ENCODE results near the gene CDH6.
"Not testable (repeated sequence)": the region's sequence is repeated elsewhere in the genome, so short reads cannot be mapped to it uniquely, and the experiment has no call there.

DNA sequence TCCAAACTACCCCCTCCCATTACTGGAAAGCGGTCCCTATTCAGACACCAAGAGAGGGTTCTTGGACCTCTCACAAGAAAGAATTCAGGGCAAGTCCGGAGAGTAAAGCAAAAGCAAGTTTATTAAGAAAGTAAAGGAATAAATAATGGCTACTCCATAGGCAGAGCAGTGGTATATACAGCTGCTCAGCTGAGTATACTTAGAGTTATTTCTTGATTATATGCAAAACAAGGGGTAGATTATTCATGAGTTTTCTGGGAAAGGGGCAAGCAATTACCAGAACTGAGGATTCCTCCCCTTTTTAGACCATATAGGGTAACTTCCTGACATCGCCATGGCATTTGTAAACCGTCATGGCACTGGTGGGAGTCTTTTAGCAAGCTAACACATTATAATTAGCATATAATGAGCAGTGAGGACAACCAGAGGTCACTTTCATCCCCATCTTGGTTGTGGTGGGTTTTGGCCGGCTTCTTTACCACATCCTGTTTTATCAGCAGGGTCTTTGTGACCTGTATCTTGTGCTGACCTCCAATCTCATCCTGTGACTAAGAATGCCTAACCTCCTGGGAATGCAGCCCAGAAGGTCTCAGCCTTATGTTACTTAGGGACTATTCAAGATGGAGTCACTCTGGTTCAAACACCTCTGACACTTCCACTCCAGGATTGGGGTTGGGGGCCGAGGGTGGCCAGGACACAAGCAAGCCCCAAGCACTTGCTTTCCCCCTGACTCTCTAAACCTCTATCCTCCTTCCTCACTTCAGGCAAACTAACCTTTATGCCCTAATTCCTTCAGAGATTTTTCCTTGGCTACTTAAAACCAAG is 168.4 kb downstream of the CDH6 start:
- TF ChIP-seq, protein P1, sequence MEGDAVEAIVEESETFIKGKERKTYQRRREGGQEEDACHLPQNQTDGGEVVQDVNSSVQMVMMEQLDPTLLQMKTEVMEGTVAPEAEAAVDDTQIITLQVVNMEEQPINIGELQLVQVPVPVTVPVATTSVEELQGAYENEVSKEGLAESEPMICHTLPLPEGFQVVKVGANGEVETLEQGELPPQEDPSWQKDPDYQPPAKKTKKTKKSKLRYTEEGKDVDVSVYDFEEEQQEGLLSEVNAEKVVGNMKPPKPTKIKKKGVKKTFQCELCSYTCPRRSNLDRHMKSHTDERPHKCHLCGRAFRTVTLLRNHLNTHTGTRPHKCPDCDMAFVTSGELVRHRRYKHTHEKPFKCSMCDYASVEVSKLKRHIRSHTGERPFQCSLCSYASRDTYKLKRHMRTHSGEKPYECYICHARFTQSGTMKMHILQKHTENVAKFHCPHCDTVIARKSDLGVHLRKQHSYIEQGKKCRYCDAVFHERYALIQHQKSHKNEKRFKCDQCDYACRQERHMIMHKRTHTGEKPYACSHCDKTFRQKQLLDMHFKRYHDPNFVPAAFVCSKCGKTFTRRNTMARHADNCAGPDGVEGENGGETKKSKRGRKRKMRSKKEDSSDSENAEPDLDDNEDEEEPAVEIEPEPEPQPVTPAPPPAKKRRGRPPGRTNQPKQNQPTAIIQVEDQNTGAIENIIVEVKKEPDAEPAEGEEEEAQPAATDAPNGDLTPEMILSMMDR (IDR thresholded peaks at IDR 0.05) = not testable (repeated sequence)
- TF ChIP-seq EZH2 (IDR thresholded peaks at IDR 0.05) = not testable (repeated sequence)
